Ammon's horn (tissue), 1 donor: Measurements from ENCODE around the gene TTC31.
A peak's percentile ranks its signal among the peaks of the same experiment; 100 is the strongest.

Source experiments
- DNase-seq: peaks from one replicate; pipeline ENCODE4 v3.0.0-alpha.2; 2016; ENCODE audit warnings: low spot score

TTC31 gene

GRCh38 chr2:74526649-74527230 lies 43.9 kb downstream of the TTC31 start:
- no peak for DNase-seq

GRCh38 chr2:74527741-74528140 lies 44.9 kb downstream of the TTC31 start:
- DNase-seq = no peak

GRCh38 chr2:74528600-74529356 lies 45.9 kb downstream of the TTC31 start:
- DNase-seq = no peak

- peak; percentile 99 for DNase-seq
Measured at GRCh38 chr2:74529357-74530238, 46.7 kb downstream of the TTC31 start, which contains the start of the genes AUP1 and HTRA2. AUP1 (minus strand) TSS chr2:74529706; CDS start chr2:74529629, 77 bp downstream. HTRA2 (plus strand) TSS chr2:74529933; CDS start chr2:74530007, 74 bp downstream.

GRCh38 chr2:74530239-74531187 lies 47.6 kb downstream of the TTC31 start:
- DNase-seq = peak; percentile 58

- DNase-seq = no peak
Measured at GRCh38 chr2:74531666-74532065, 48.8 kb downstream of the TTC31 start.

GRCh38 chr2:74532222-74532621 lies 49.3 kb downstream of the TTC31 start:
- DNase-seq = peak; percentile 50

GRCh38 chr2:74533464-74533863 lies 50.6 kb downstream of the TTC31 start:
- no peak for DNase-seq

GRCh38 chr2:74534411-74534810 lies 51.5 kb downstream of the TTC31 start:
- DNase-seq = no peak

GRCh38 chr2:74535440-74535965 lies 52.6 kb downstream of the TTC31 start:
- no peak for DNase-seq

- no peak for DNase-seq
Measured at GRCh38 chr2:74536166-74536950, 53.5 kb downstream of the TTC31 start.

- DNase-seq = no peak
Measured at GRCh38 chr2:74537140-74537539, 54.3 kb downstream of the TTC31 start.

- DNase-seq = no peak
Measured at GRCh38 chr2:74538881-74539339, 56.0 kb downstream of the TTC31 start.

GRCh38 chr2:74540291-74540690 lies 57.4 kb downstream of the TTC31 start:
- no peak for DNase-seq

- no peak for DNase-seq
Measured at GRCh38 chr2:74542978-74543377, 60.1 kb downstream of the TTC31 start.
